Measurements from ENCODE around the gene C12orf75. TPM values are rescaled to one million over a fixed set of nuclear protein-coding genes. Genes with fewer than 3 reads are reported as not detected.

The C12orf75 gene
- total and polyA plus RNA-seq, 2 donors (not counting 1 experiment from before 2014, with no cell fraction given) = 133 to 298 TPM

DNA sequence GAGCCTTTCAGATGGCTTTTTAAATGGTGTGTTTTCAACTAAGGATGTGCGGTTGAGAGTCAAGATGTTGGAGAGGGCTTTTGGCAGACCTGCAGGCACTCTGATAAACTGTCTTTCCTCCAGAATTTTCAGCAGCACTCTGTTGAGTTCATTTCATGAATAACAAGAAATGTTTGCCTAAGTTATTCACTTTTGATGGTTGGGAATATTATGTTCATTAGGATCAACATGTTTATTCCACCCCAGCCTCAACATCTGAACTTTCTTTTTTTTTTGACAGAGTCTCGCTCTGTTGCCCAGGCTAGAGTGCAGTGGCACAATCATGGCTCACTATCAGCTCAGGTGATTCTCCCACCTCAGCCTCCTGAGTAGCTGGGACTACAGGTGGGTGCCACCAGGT, 68.4 kb downstream of the C12orf75 start:
- H3K79me2 ChIP-seq (ENCODE audit: control insufficient read depth, insufficient read depth, low read length) = no peaks in the 10 kb centered on the region
- no peak overlapping the region for H3K4me2 ChIP-seq (ENCODE audit: extremely low read depth, insufficient read depth, low read length)
- H2AFZ ChIP-seq (ENCODE audit: low read length) = no peak overlapping the region
- no peaks in the 10 kb centered on the region for H3K27me3 ChIP-seq (ENCODE audit: control insufficient read depth, insufficient read depth, low read length)
- H3K9me3 ChIP-seq (ENCODE audit: control insufficient read depth, insufficient read depth, low read depth, low read length) = no peaks in the 10 kb centered on the region
- no peaks in the 10 kb centered on the region for H3K4me1 ChIP-seq (ENCODE audit: control insufficient read depth, extremely low read depth, insufficient read depth, low read length)
- no peak overlapping the region for H3K9ac ChIP-seq (ENCODE audit: insufficient read depth, low read length)
- H3K4me3 ChIP-seq (replicated peaks in 1 of 4; ENCODE audit: control extremely low read depth in 1 of 4, insufficient read depth in 1 of 4, low read depth in 3 of 4, low read length in 4 of 4) = no peak overlapping the region
- no peak overlapping the region for H3K27ac ChIP-seq (ENCODE audit: insufficient read depth, low read length)
- no peak for DNase-seq (ENCODE audit: low read depth in 2 of 2)
- H4K20me1 ChIP-seq (ENCODE audit: control insufficient read depth, extremely low read depth, insufficient read depth, low read length) = no peaks in the 10 kb centered on the region
- peaks cover 4% of the 10 kb centered on the region for H3K36me3 ChIP-seq (ENCODE audit: control insufficient read depth, insufficient read depth, low read length)
- TF ChIP-seq, protein P1, sequence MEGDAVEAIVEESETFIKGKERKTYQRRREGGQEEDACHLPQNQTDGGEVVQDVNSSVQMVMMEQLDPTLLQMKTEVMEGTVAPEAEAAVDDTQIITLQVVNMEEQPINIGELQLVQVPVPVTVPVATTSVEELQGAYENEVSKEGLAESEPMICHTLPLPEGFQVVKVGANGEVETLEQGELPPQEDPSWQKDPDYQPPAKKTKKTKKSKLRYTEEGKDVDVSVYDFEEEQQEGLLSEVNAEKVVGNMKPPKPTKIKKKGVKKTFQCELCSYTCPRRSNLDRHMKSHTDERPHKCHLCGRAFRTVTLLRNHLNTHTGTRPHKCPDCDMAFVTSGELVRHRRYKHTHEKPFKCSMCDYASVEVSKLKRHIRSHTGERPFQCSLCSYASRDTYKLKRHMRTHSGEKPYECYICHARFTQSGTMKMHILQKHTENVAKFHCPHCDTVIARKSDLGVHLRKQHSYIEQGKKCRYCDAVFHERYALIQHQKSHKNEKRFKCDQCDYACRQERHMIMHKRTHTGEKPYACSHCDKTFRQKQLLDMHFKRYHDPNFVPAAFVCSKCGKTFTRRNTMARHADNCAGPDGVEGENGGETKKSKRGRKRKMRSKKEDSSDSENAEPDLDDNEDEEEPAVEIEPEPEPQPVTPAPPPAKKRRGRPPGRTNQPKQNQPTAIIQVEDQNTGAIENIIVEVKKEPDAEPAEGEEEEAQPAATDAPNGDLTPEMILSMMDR (conservative IDR thresholded peaks at IDR 0.05 in 1 of 2, IDR thresholded peaks at IDR 0.05 in 1 of 2; ENCODE audit: low read depth in 1 of 2, low read length in 2 of 2) = no peak
- no peak for TF ChIP-seq EZH2 (IDR thresholded peaks at IDR 0.05; ENCODE audit: low read length, missing control alignments)

DNA sequence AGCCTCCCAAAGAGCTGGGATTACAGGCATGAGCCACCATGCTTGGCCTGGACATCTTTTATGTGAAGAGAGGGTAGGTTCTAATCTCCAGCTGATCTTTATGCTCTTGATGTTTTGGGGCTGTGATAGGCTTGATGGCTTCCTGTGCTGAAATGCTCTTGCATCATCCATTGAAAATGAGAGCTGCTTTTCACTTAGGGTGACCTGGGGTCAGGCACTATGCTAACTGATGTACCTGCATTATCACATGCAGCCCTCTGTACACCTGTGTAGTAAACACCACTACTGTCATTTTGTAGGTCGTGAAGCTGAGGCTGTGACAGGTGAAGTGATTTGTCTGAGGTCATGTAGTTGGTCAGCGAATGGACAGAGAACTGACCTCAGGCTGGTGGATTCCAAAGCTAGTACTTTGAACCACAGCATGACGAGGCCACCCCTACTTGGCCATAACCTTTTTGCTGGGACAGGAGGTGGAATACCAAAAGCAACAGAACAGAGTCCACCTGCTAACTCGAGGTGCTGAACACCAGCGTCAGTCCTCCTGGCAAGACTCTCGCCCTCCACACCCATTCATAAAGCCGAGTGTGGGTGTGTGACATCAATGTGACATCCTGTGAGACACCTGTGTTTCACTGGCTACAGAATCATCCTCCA, 69.1 kb downstream of the C12orf75 start:
- no peak overlapping the region for H2AFZ ChIP-seq (ENCODE audit: low read length)
- H3K4me3 ChIP-seq (replicated peaks in 1 of 4; ENCODE audit: control extremely low read depth in 1 of 4, insufficient read depth in 1 of 4, low read depth in 3 of 4, low read length in 4 of 4) = no peak overlapping the region
- no peaks in the 10 kb centered on the region for H3K27me3 ChIP-seq (ENCODE audit: control insufficient read depth, insufficient read depth, low read length)
- H3K9ac ChIP-seq (ENCODE audit: insufficient read depth, low read length) = no peak overlapping the region
- no peaks in the 10 kb centered on the region for H4K20me1 ChIP-seq (ENCODE audit: control insufficient read depth, extremely low read depth, insufficient read depth, low read length)
- no peak for DNase-seq (ENCODE audit: low read depth in 2 of 2)
- H3K9me3 ChIP-seq (ENCODE audit: control insufficient read depth, insufficient read depth, low read depth, low read length) = no peaks in the 10 kb centered on the region
- H3K4me2 ChIP-seq (ENCODE audit: extremely low read depth, insufficient read depth, low read length) = no peak overlapping the region
- H3K36me3 ChIP-seq (ENCODE audit: control insufficient read depth, insufficient read depth, low read length) = peaks cover 4% of the 10 kb centered on the region
- no peaks in the 10 kb centered on the region for H3K4me1 ChIP-seq (ENCODE audit: control insufficient read depth, extremely low read depth, insufficient read depth, low read length)
- no peak overlapping the region for H3K27ac ChIP-seq (ENCODE audit: insufficient read depth, low read length)
- no peaks in the 10 kb centered on the region for H3K79me2 ChIP-seq (ENCODE audit: control insufficient read depth, insufficient read depth, low read length)
- TF ChIP-seq, protein P1 (conservative IDR thresholded peaks at IDR 0.05 in 1 of 2, IDR thresholded peaks at IDR 0.05 in 1 of 2; ENCODE audit: low read depth in 1 of 2, low read length in 2 of 2) = no peak
- TF ChIP-seq EZH2 (IDR thresholded peaks at IDR 0.05; ENCODE audit: low read length, missing control alignments) = no peak

DNA sequence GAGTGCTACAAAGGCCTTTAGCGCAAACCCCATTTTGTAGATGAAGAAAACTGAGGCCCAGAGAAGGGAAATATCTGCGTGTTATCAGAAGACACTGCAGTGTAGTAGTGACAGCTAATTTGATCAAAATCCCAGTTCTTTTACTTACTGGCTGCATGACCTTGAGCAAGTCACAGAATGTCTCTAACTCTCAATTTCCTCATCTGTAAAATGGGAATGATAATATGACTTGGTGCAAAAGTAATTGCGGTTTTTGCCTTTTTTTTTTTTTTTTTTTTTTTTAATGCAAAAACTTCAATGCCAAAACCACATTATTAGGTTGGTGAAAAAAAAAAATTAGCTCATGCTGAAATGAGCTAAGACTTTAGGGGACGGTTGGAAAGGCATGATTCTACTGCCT, 69.7 kb downstream of the C12orf75 start:
- TF ChIP-seq EZH2 (IDR thresholded peaks at IDR 0.05; ENCODE audit: low read length, missing control alignments) = no peak
- TF ChIP-seq, protein P1 (conservative IDR thresholded peaks at IDR 0.05 in 1 of 2, IDR thresholded peaks at IDR 0.05 in 1 of 2; ENCODE audit: low read depth in 1 of 2, low read length in 2 of 2) = no peak
- H3K27me3 ChIP-seq (ENCODE audit: control insufficient read depth, insufficient read depth, low read length) = no peaks in the 10 kb centered on the region
- H3K36me3 ChIP-seq (ENCODE audit: control insufficient read depth, insufficient read depth, low read length) = peaks cover 4% of the 10 kb centered on the region
- H3K9ac ChIP-seq (ENCODE audit: insufficient read depth, low read length) = no peak overlapping the region
- no peaks in the 10 kb centered on the region for H3K79me2 ChIP-seq (ENCODE audit: control insufficient read depth, insufficient read depth, low read length)
- H3K27ac ChIP-seq (ENCODE audit: insufficient read depth, low read length) = no peak overlapping the region
- no peaks in the 10 kb centered on the region for H3K9me3 ChIP-seq (ENCODE audit: control insufficient read depth, insufficient read depth, low read depth, low read length)
- H4K20me1 ChIP-seq (ENCODE audit: control insufficient read depth, extremely low read depth, insufficient read depth, low read length) = no peaks in the 10 kb centered on the region
- no peak overlapping the region for H3K4me2 ChIP-seq (ENCODE audit: extremely low read depth, insufficient read depth, low read length)
- no peak for DNase-seq (ENCODE audit: low read depth in 2 of 2)
- H2AFZ ChIP-seq (ENCODE audit: low read length) = no peak overlapping the region
- H3K4me3 ChIP-seq (replicated peaks in 1 of 4; ENCODE audit: control extremely low read depth in 1 of 4, insufficient read depth in 1 of 4, low read depth in 3 of 4, low read length in 4 of 4) = no peak overlapping the region
- H3K4me1 ChIP-seq (ENCODE audit: control insufficient read depth, extremely low read depth, insufficient read depth, low read length) = no peaks in the 10 kb centered on the region
